K562 (cell line): ENCODE measurements around the gene TAF1A. TPM values are rescaled to one million over a fixed set of nuclear protein-coding genes. Genes with fewer than 3 reads are reported as not detected.

Experiments
- ASH1L ChIP-seq: fragments of 450-650 bp; IDR thresholded peaks from 2 replicates; pipeline ENCODE4 v1.6.1; 2018; ENCODE audit warnings: borderline replicate concordance, mild to moderate bottlenecking, low read depth; ENCODE audit not compliant: partially characterized antibody
- CBX8 ChIP-seq: fragments of 200-600 bp; sonication (generic); IDR thresholded peaks from 2 replicates; pipeline ENCODE4 v1.6.1; 2012; ENCODE audit warnings: borderline replicate concordance, mixed run types, low read depth, mild to moderate bottlenecking, moderate library complexity, mixed read lengths, low read length, control low read depth, inconsistent platforms; ENCODE audit not compliant: poor library complexity, severe bottlenecking; ENCODE audit errors: extremely low read depth
- CHD1 ChIP-seq: fragments of 200-600 bp; sonication (generic); IDR thresholded peaks from one replicate; pipeline ENCODE4 v1.6.1; 2012; ENCODE audit warnings: mild to moderate bottlenecking, moderate library complexity, low read length, inconsistent platforms
- CHD2 ChIP-seq: IDR thresholded peaks from 2 replicates; pipeline ENCODE4 v1.6.1; 2011; ENCODE audit warnings: low read depth, low read length
- CHD4 ChIP-seq: fragments of 200-600 bp; sonication (generic); IDR thresholded peaks from 3 replicates; pipeline ENCODE4 v1.6.1; 2012; ENCODE audit warnings: low read depth, mild to moderate bottlenecking, mixed read lengths, low read length, inconsistent platforms; ENCODE audit not compliant: insufficient read depth, insufficient replicate concordance, poor library complexity, severe bottlenecking
- E2F3 ChIP-seq: fragments of 250-450 bp; sonication (Bioruptor Pico); IDR thresholded peaks from 2 replicates; pipeline ENCODE4 v1.4.0; 2020; ENCODE audit warnings: mild to moderate bottlenecking
- GATA2 ChIP-seq: sonication (generic); formaldehyde crosslinking; IDR thresholded peaks from 2 replicates; pipeline ENCODE4 v1.4.0; 2020; ENCODE audit warnings: mild to moderate bottlenecking, missing genetic modification reagents
- KLF1 ChIP-seq: fragments of 450-650 bp; IDR thresholded peaks from 2 replicates; pipeline ENCODE4 v1.6.1; 2016; ENCODE audit warnings: missing genetic modification characterization, missing compliant biosample characterization
- MAFF ChIP-seq: IDR thresholded peaks from 2 replicates; pipeline ENCODE4 v1.6.1; 2012; ENCODE audit warnings: low read length, improper control_type of control experiment
- MTF1 ChIP-seq: fragments of 250-450 bp; sonication (Bioruptor Pico); IDR thresholded peaks from 2 replicates; pipeline ENCODE4 v1.9.0; 2021; ENCODE audit warnings: moderate library complexity, mild to moderate bottlenecking, inconsistent platforms, borderline replicate concordance
- POLR3A ChIP-seq: IDR thresholded peaks from 2 replicates; pipeline ENCODE4 v1.6.1; 2011; ENCODE audit warnings: borderline replicate concordance, mild to moderate bottlenecking, moderate library complexity; ENCODE audit not compliant: insufficient read length, insufficient read depth; ENCODE audit errors: extremely low read depth
- RNF2 ChIP-seq: sonication (generic); IDR thresholded peaks from 2 replicates; pipeline ENCODE4 v1.6.1; 2016
- SMARCE1 ChIP-seq: fragments of 450-650 bp; IDR thresholded peaks from 2 replicates; pipeline ENCODE4 v1.7.1; 2016; ENCODE audit warnings: mild to moderate bottlenecking
- YBX1 ChIP-seq: fragments of 450-650 bp; IDR thresholded peaks from 2 replicates; pipeline ENCODE4 v1.7.1; 2016; ENCODE audit warnings: mild to moderate bottlenecking
- ZNF217 ChIP-seq: sonication (generic); formaldehyde crosslinking; IDR thresholded peaks from 2 replicates; pipeline ENCODE4 v1.8.0; 2022; ENCODE audit warnings: mild to moderate bottlenecking, missing genetic modification reagents
- ZNF347 ChIP-seq: fragments of 450-650 bp; formaldehyde crosslinking; IDR thresholded peaks from 2 replicates; pipeline ENCODE4 v1.4.0; 2020; ENCODE audit warnings: low read depth, mild to moderate bottlenecking, moderate library complexity
- ZNF584 ChIP-seq: fragments of 200-800 bp; sonication (Bioruptor generic); IDR thresholded peaks from 2 replicates; pipeline ENCODE4 v1.6.1; 2016; ENCODE audit warnings: low read depth, mild to moderate bottlenecking, missing genetic modification characterization, missing compliant biosample characterization
- ZSCAN29 ChIP-seq: fragments of 450-650 bp; IDR thresholded peaks from 2 replicates; pipeline ENCODE4 v1.6.1; 2017
- polyA plus RNA-seq, 8 experiments: library from polyadenylated mRNA; depleted of rRNA in 4 of 8; stranded (reverse) in 5 of 8; unstranded in 3 of 8; fragments of >200 nt; fragmentation: Nextera tagmentation in 2 of 8; fragmentation: Illumina TruSeq in 1 of 8; extraction: Ambion mirVana in 2 of 8; extraction: Trizol in 1 of 8; gene quantifications; 2 replicates each; pipeline versions ENCODE4 v1.2.1 to v1.2.3, GENCODE V29; 2011 to 2014; ENCODE audit warnings: inconsistent platforms in 1 of 8, missing spikeins in 1 of 8
- total RNA-seq, 7 experiments: library from RNA; depleted of rRNA in 6 of 7; stranded (reverse); fragments of >200 nt in 6 of 7; fragmentation: Illumina TruSeq in 2 of 7; extraction: Trizol in 2 of 7; gene quantifications; 2 replicates each; pipeline versions ENCODE4 v1.2.1 to v1.2.3, GENCODE V29; 2011 to 2021; ENCODE audit warnings: low replicate concordance in 1 of 7
- TF ChIP-seq, protein P1 (sequence below): fragments of 450-650 bp; IDR thresholded peaks from 2 replicates; pipeline ENCODE4 v1.7.0; 2016; ENCODE audit warnings: borderline replicate concordance
- TF ChIP-seq, protein P2 (sequence below): fragments of 250-450 bp; sonication (Bioruptor Pico); IDR thresholded peaks from 2 replicates; pipeline ENCODE4 v1.8.0; 2021; ENCODE audit warnings: moderate library complexity, mild to moderate bottlenecking, inconsistent platforms
- TF ChIP-seq, protein P3 (sequence below): fragments of 250-450 bp; sonication (Bioruptor Pico); IDR thresholded peaks from 2 replicates; pipeline ENCODE4 v1.4.0; 2020

The TAF1A gene
- total and polyA plus RNA-seq, 9 of the 15 experiments (the other 6 are each of a cell fraction or from before 2014, with no cell fraction given) = 17.8 to 36.8 (median 25.3) TPM

DNA sequence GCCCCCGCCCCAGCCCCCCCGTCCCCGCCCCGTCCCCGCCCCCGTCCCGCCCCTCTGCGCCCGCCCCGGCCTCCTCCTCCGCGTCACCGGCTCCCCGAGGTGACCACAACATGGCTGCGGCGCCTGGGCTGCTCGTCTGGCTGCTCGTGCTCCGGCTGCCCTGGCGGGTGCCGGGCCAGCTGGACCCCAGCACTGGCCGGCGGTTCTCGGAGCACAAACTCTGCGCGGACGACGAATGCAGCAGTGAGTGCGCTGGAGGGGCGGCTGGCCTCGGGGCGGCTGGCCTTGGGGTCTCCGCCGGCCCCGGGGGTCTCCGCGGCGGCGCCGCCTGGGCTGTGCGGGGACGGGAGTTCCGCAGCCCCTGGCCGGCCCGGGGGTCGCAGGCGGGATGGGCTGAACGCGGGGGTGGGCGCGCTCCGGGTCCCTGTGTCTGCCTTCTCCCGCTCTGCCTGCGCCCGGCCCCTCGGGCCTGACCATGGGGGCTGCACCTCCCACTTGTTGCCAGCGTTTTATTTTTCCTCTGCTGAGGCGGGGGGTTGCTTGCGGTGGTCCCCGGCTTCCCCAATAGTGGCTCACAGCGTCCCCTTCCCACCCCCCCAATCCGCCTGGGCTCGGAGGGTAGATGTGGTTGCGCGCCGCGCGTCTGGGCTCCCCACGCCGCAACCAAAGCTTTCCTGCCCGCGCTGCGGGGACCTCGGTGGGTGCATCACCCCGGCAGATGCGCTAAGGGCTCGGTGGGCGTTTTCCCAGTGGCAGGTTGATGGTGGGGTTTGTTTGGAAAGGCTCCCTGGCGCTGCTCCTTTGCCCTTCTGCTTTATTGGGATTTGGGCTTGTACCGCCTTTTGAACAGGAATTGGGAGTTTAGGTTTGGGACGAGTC lies 28.5 kb upstream of the TAF1A start, which contains the start of gene MIA3 (continued):
- no peak for TF ChIP-seq ASH1L
- 0 out of 2 replicates have a peak, but pooled peaks have one; percentile 45 for TF ChIP-seq E2F3 (CRISPR knock-in tag)
- TF ChIP-seq CHD2 = no peak
- TF ChIP-seq POLR3A = no peak
- TF ChIP-seq YBX1 = no peak
- no peak for TF ChIP-seq KLF1 (tag)
- TF ChIP-seq ZSCAN29 = no peak
- TF ChIP-seq ZNF217 = no peak
- TF ChIP-seq, protein P1, sequence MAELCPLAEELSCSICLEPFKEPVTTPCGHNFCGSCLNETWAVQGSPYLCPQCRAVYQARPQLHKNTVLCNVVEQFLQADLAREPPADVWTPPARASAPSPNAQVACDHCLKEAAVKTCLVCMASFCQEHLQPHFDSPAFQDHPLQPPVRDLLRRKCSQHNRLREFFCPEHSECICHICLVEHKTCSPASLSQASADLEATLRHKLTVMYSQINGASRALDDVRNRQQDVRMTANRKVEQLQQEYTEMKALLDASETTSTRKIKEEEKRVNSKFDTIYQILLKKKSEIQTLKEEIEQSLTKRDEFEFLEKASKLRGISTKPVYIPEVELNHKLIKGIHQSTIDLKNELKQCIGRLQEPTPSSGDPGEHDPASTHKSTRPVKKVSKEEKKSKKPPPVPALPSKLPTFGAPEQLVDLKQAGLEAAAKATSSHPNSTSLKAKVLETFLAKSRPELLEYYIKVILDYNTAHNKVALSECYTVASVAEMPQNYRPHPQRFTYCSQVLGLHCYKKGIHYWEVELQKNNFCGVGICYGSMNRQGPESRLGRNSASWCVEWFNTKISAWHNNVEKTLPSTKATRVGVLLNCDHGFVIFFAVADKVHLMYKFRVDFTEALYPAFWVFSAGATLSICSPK = no peak
- no peak for TF ChIP-seq ZNF584 (CRISPR knock-in tag)
- no peak for TF ChIP-seq MAFF
- TF ChIP-seq SMARCE1 = no peak
- no peak for TF ChIP-seq GATA2 (CRISPR knock-in tag)
- TF ChIP-seq MTF1 = no peak
- peak; percentile 40 for TF ChIP-seq CHD1
- no peak for TF ChIP-seq CBX8
- no peak for TF ChIP-seq ZNF347 (CRISPR knock-in tag)
- TF ChIP-seq, protein P2, sequence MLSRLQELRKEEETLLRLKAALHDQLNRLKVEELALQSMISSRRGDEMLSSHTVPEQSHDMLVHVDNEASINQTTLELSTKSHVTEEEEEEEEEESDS (CRISPR knock-in tag) = no peak
- no peak for TF ChIP-seq CHD4
- TF ChIP-seq, protein P3, sequence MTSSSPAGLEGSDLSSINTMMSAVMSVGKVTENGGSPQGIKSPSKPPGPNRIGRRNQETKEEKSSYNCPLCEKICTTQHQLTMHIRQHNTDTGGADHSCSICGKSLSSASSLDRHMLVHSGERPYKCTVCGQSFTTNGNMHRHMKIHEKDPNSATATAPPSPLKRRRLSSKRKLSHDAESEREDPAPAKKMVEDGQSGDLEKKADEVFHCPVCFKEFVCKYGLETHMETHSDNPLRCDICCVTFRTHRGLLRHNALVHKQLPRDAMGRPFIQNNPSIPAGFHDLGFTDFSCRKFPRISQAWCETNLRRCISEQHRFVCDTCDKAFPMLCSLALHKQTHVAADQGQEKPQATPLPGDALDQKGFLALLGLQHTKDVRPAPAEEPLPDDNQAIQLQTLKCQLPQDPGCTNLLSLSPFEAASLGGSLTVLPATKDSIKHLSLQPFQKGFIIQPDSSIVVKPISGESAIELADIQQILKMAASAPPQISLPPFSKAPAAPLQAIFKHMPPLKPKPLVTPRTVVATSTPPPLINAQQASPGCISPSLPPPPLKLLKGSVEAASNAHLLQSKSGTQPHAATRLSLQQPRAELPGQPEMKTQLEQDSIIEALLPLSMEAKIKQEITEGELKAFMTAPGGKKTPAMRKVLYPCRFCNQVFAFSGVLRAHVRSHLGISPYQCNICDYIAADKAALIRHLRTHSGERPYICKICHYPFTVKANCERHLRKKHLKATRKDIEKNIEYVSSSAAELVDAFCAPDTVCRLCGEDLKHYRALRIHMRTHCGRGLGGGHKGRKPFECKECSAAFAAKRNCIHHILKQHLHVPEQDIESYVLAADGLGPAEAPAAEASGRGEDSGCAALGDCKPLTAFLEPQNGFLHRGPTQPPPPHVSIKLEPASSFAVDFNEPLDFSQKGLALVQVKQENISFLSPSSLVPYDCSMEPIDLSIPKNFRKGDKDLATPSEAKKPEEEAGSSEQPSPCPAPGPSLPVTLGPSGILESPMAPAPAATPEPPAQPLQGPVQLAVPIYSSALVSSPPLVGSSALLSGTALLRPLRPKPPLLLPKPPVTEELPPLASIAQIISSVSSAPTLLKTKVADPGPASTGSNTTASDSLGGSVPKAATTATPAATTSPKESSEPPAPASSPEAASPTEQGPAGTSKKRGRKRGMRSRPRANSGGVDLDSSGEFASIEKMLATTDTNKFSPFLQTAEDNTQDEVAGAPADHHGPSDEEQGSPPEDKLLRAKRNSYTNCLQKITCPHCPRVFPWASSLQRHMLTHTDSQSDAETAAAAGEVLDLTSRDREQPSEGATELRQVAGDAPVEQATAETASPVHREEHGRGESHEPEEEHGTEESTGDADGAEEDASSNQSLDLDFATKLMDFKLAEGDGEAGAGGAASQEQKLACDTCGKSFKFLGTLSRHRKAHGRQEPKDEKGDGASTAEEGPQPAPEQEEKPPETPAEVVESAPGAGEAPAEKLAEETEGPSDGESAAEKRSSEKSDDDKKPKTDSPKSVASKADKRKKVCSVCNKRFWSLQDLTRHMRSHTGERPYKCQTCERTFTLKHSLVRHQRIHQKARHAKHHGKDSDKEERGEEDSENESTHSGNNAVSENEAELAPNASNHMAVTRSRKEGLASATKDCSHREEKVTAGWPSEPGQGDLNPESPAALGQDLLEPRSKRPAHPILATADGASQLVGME = no peak
- no peak for TF ChIP-seq RNF2
